Gastroesophageal sphincter (tissue), 4 donors: ENCODE data around the gene MRPL42. TPM values are rescaled to one million over a fixed set of nuclear protein-coding genes. Genes with fewer than 3 reads are reported as not detected.

Experiments used
- ATAC-seq: fragments of 150-250 bp; one replicate; pipeline ENCODE4 v1.9.1; 2016; ENCODE audit warnings: mild to moderate bottlenecking, moderate library complexity
- H3K27ac ChIP-seq, 4 donors: fragments of 200-600 bp; sonication (generic) in 3 of 4; 1 replicate in 3 of 4; 2 replicates in 1 of 4; pipeline ENCODE4 v1.5.1; 2016 to 2019
- H3K27me3 ChIP-seq: fragments of 200-600 bp; sonication (generic); one replicate; pipeline ENCODE4 v1.5.1; 2019
- H3K36me3 ChIP-seq, 2 donors: fragments of 200-600 bp; sonication (generic); one replicate each; pipeline ENCODE4 v1.5.1; 2019; ENCODE audit warnings: control low read depth in 1 of 2
- H3K4me1 ChIP-seq, 3 donors: fragments of 200-600 bp; sonication (generic); 1 replicate in 2 of 3; 2 replicates in 1 of 3; pipeline ENCODE4 v1.5.1; 2016 to 2019; ENCODE audit warnings: control low read depth in 2 of 3
- H3K4me3 ChIP-seq, 2 donors: fragments of 200-600 bp; sonication (generic); one replicate each; pipeline ENCODE4 v1.5.1; 2019; ENCODE audit warnings: mild to moderate bottlenecking in 1 of 2, moderate library complexity in 1 of 2
- H3K9me3 ChIP-seq, 3 donors: fragments of 200-600 bp; sonication (generic); one replicate each; pipeline ENCODE4 v1.5.1; 2017 to 2019; ENCODE audit warnings: control low read depth in 2 of 3
- EP300 ChIP-seq: sonication (generic); formaldehyde crosslinking; IDR thresholded peaks from one replicate; pipeline ENCODE4 v1.6.1; 2017; ENCODE audit warnings: antibody characterized with exemption, mild to moderate bottlenecking
- POLR2A ChIP-seq, 2 donors: fragments of 450-650 bp; IDR thresholded peaks; one replicate each; pipeline ENCODE4 v1.6.1; 2017; ENCODE audit warnings: antibody characterized with exemption in 2 of 2, mild to moderate bottlenecking in 2 of 2, moderate library complexity in 1 of 2
- POLR2AphosphoS5 ChIP-seq: sonication (generic); formaldehyde crosslinking; IDR thresholded peaks from one replicate; pipeline ENCODE4 v1.6.1; 2017; ENCODE audit warnings: antibody characterized with exemption
- WGBS, 2 donors: methylation state at CpG; one replicate each; pipeline ENCODE4 v1.1.5; 2018; ENCODE audit warnings: low coverage in 1 of 2; 5-methylcytosine and 5-hydroxymethylcytosine counted together
- total RNA-seq, 4 donors: library from RNA; depleted of rRNA; stranded (reverse); fragments of >200 nt; gene quantifications; one replicate each; pipeline ENCODE4 v1.1.0, GENCODE V29; 2016
- TF ChIP-seq, protein P1 (sequence below), 4 experiments: fragments of 200-600 bp in 2 of 4; fragments of 450-650 bp in 2 of 4; sonication (generic) in 1 of 4; IDR thresholded peaks; one replicate each; pipeline ENCODE4 v1.5.1; 2017 to 2019; ENCODE audit warnings: antibody characterized with exemption in 4 of 4, mild to moderate bottlenecking in 2 of 4, moderate library complexity in 2 of 4

MRPL42 gene
- total RNA-seq, 4 donors from 2014 or later = 40.3 to 52.9 (median 46.2) TPM

DNA sequence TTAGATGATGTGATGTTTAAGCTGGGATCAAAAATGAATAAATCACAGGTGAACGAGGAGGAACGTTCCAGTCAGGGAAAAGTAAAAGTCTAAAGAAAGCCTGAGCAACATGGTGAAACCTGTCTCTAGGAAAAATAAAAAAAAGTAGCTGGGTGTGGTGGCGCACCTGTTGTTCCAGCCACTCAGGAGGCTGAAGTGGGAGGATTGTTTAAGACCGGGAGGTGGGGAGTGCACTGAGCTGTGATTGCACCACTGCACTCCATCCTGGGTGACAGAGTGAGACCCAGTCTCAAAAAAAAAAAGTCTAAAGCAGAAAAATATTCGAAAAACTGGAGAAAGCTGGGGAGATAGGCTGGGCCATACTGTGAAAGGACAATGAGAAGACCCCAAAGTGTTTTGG lies 66.0 kb downstream of the MRPL42 start:
- no peaks in the 10 kb centered on the region for H3K27me3 ChIP-seq
- no peak overlapping the region for H3K27ac ChIP-seq
- TF ChIP-seq POLR2A (IDR thresholded peaks at IDR 0.05) (no peak), POLR2AphosphoS5 (no peak)
- ATAC-seq = no peak
- no peaks in the 10 kb centered on the region for H3K9me3 ChIP-seq
- 69 to 84% methylated on average over 4 to 5 of the region's 5 CpGs for WGBS, 2 donors
- H3K4me1 ChIP-seq = no peaks in the 10 kb centered on the region
- no peak overlapping the region for H3K4me3 ChIP-seq
- no peaks in the 10 kb centered on the region for H3K36me3 ChIP-seq

DNA sequence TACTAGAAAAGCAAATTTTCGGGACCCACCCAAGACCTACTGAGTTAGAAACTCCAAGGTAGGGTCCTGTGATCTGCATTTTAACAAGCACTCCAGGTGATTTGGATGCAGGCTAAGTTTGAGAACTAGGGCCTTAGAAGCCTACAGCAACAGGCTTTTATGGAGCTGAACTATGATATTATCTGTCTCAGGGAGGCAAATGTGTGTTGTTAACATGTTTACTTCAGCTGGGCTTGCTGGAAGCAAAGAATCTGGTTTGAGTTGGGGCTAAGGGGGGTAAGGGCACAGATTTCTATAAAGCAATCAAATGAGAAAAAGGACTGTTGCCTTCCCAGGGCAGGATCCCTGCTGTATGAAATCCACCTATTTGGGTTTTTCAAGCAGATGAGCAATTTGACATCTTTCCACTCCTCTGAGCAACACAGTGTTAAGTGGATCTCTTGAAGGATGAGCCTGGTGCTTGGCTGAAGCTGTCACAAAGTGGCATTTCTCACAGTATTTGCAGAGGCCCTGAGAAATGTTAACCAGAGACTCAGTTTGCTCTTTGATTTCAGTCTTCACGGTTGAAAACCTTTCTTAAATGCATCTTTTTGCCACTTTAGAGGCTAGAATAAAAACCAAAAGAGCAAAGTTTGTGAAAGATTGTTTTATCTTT lies 68.9 kb downstream of the MRPL42 start:
- Histone ChIP-seq H3K4me3 (no peak overlapping the region), H3K4me1 (no peaks in the 10 kb centered on the region), H3K36me3 (no peaks in the 10 kb centered on the region), H3K27me3 (no peaks in the 10 kb centered on the region), H3K27ac (no peak overlapping the region), H3K9me3 (no peaks in the 10 kb centered on the region)
- no peak for ATAC-seq
- TF ChIP-seq POLR2AphosphoS5 = no peak
- no peak for TF ChIP-seq EP300
- TF ChIP-seq POLR2A (IDR thresholded peaks at IDR 0.05) = no peak
- TF ChIP-seq, protein P1, sequence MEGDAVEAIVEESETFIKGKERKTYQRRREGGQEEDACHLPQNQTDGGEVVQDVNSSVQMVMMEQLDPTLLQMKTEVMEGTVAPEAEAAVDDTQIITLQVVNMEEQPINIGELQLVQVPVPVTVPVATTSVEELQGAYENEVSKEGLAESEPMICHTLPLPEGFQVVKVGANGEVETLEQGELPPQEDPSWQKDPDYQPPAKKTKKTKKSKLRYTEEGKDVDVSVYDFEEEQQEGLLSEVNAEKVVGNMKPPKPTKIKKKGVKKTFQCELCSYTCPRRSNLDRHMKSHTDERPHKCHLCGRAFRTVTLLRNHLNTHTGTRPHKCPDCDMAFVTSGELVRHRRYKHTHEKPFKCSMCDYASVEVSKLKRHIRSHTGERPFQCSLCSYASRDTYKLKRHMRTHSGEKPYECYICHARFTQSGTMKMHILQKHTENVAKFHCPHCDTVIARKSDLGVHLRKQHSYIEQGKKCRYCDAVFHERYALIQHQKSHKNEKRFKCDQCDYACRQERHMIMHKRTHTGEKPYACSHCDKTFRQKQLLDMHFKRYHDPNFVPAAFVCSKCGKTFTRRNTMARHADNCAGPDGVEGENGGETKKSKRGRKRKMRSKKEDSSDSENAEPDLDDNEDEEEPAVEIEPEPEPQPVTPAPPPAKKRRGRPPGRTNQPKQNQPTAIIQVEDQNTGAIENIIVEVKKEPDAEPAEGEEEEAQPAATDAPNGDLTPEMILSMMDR (IDR thresholded peaks at IDR 0.05) = no peak
- WGBS, 2 donors = 53 to 100% methylated on average over 1 to 2 of the region's 2 CpGs

DNA sequence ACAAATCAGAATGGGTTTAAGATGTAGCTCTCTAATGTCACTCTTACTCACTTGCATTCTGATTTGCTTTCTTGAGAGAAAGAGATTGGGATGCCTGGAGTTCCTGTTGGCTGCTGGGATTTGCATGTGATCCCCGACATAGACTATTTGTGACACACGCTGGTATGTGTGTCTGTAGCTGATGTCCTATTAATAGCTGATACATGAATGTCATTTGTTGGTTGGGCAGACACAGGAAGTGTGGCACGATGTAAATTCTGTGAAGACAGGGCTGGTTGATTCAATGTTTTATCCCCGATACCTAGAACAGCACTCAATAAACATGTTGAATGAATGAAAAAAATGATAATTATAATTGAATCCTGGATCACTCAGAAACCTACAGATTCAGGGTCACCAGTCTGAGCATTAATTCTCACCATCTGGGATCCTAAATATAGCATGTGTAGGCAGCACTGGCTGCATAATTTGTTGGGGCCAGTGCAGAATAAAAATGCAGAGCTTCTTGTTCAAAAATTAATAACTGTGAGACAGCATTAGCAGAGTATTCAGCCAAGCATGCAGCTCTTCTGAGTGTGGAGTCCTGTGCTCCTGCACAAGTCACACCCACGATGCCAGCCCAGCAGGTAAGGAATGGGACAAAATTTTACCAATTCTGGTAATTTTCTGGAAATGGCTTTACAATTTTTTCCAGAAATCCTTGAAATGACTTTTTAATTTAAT lies 69.6 kb downstream of the MRPL42 start:
- H3K27me3 ChIP-seq = no peaks in the 10 kb centered on the region
- WGBS, 2 donors = 50 to 55% methylated on average over 5 of the region's 5 CpGs
- H3K36me3 ChIP-seq = no peaks in the 10 kb centered on the region
- no peak overlapping the region for H3K27ac ChIP-seq
- no peak overlapping the region for H3K4me3 ChIP-seq
- H3K9me3 ChIP-seq = no peaks in the 10 kb centered on the region
- ATAC-seq = no peak
- H3K4me1 ChIP-seq = no peaks in the 10 kb centered on the region
- TF ChIP-seq POLR2A (IDR thresholded peaks at IDR 0.05) = no peak
- no peak for TF ChIP-seq EP300
- no peak for TF ChIP-seq POLR2AphosphoS5
- TF ChIP-seq, protein P1 (IDR thresholded peaks at IDR 0.05) = no peak

DNA sequence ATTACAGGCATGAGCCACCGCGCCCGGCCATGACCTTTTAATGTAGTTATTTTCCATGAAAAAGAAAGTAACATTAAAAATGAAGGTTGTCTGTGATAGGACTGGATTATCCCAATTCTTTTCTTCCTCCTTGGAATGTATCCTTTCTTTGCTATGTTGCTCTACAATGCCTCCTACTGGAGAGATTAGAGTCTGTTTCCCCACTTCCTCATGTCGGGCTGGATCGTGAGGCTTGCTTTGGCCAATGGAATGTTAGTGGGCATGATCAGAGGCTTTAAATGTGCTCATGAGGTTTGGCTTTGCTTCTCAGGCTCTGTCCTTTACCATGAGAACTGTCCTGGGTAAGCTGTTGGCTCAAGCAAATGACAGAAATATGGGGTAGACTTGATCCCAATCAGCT lies 70.5 kb downstream of the MRPL42 start:
- 87 to 94% methylated on average over 4 to 5 of the region's 5 CpGs for WGBS, 2 donors

DNA sequence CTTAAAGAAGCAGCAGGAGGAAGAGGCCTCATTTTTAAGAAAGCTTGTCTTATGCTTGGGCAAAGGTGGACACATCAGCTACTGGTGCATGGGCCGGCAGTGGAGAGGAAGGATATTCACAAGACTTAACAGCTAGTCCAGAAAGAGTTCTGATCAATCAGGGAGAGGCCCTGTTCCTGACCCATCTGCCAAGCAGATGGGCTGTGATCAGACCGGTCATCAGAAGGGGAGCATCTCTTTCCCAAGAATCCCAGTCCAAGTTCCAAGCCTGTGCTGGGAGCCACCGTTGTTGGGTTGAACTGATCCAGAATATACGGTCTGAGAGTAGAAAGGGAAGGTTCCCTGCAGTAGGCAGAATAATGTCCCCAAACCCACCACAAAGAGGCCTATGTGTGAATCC lies 72.5 kb downstream of the MRPL42 start:
- TF ChIP-seq, protein P1 (IDR thresholded peaks at IDR 0.05) = no peak
- no peak for TF ChIP-seq POLR2A (IDR thresholded peaks at IDR 0.05)
- no peak for TF ChIP-seq POLR2AphosphoS5
- TF ChIP-seq EP300 = no peak
- H3K4me3 ChIP-seq = no peak overlapping the region
- H3K4me1 ChIP-seq = no peaks in the 10 kb centered on the region
- WGBS, 2 donors = 66 to 96% methylated on average over 3 to 4 of the region's 4 CpGs
- no peaks in the 10 kb centered on the region for H3K9me3 ChIP-seq
- ATAC-seq = no peak
- H3K36me3 ChIP-seq = peaks cover 0 to 21% of the 10 kb centered on the region in 2 donors
- no peaks in the 10 kb centered on the region for H3K27me3 ChIP-seq
- H3K27ac ChIP-seq = no peak overlapping the region

More for the DNA sequence above, 70.5 kb downstream of the MRPL42 start:
- ATAC-seq = no peak
- peaks cover 0 to 3% of the 10 kb centered on the region in 2 donors for H3K36me3 ChIP-seq
- H3K4me3 ChIP-seq = no peak overlapping the region
- no peaks in the 10 kb centered on the region for H3K27me3 ChIP-seq
- no peaks in the 10 kb centered on the region for H3K4me1 ChIP-seq
- TF ChIP-seq POLR2A (IDR thresholded peaks at IDR 0.05) (no peak), EP300 (no peak), POLR2AphosphoS5 (no peak)
- TF ChIP-seq, protein P1 (IDR thresholded peaks at IDR 0.05) = no peak
- H3K27ac ChIP-seq = no peak overlapping the region
- H3K9me3 ChIP-seq = no peaks in the 10 kb centered on the region
